Body of pancreas (tissue), 4 donors: Measurements from ENCODE around the gene KLF16. TPM values are rescaled to one million over a fixed set of nuclear protein-coding genes. Genes with fewer than 3 reads are reported as not detected.

Source experiments
- ATAC-seq: fragments of 150-250 bp; one replicate; pipeline ENCODE4 v1.9.1; 2016
- DNase-seq, 4 donors: peaks; one replicate each; pipeline ENCODE4 v3.0.0-alpha.2; 2019
- H3K27ac ChIP-seq, 4 donors: fragments of 200-600 bp; sonication (generic); 1 replicate in 3 of 4; 2 replicates in 1 of 4; pipeline versions ENCODE4 v1.5.1 to v1.6.1; 2016 to 2019; ENCODE audit warnings: mild to moderate bottlenecking in 1 of 4, mixed read lengths in 1 of 4, moderate library complexity in 1 of 4
- H3K27me3 ChIP-seq, 2 donors: fragments of 200-600 bp; sonication (generic); one replicate each; pipeline ENCODE4 v1.6.0; 2016; ENCODE audit warnings: mild to moderate bottlenecking in 1 of 2
- H3K36me3 ChIP-seq, 2 donors: fragments of 200-600 bp; sonication (generic); replicated peaks in 1 of 2; 2 replicates each; pipeline ENCODE4 v1.5.1; 2016; ENCODE audit warnings: low read depth in 2 of 2; ENCODE audit not compliant: insufficient read depth in 1 of 2
- H3K4me1 ChIP-seq: fragments of 200-600 bp; sonication (generic); one replicate; pipeline ENCODE4 v1.6.0; 2016
- H3K4me3 ChIP-seq, 2 donors: fragments of 200-600 bp; sonication (generic); 1 replicate in 1 of 2; 2 replicates in 1 of 2; pipeline ENCODE4 v1.5.1; 2016 to 2019
- H3K9me3 ChIP-seq, 3 donors: fragments of 200-600 bp; sonication (generic); 1 replicate in 2 of 3; 2 replicates in 1 of 3; pipeline ENCODE4 v1.5.1; 2016
- CTCF ChIP-seq, 7 experiments: fragments of 450-650 bp in 4 of 7; fragments of 200-600 bp in 3 of 7; sonication (generic) in 3 of 7; IDR thresholded peaks; one replicate each; pipeline ENCODE4 v1.5.1; 2016 to 2019; ENCODE audit warnings: antibody characterized with exemption in 7 of 7
- POLR2A ChIP-seq, 3 donors: fragments of 450-650 bp; IDR thresholded peaks; one replicate each; pipeline ENCODE4 v1.6.1; 2016; ENCODE audit warnings: antibody characterized with exemption in 3 of 3, mild to moderate bottlenecking in 2 of 3
- WGBS, 2 donors: methylation state at CpG; one replicate each; pipeline ENCODE4 v1.1.5; 2017; 5-methylcytosine and 5-hydroxymethylcytosine counted together
- intact Hi-C: fragments of 100-400 bp; cut with DNase I; formaldehyde crosslinking; loops from one replicate; pipeline ENCODE4 v1.15.1; 2023
- total RNA-seq, 2 donors: library from RNA; depleted of rRNA; stranded (reverse); fragments of >200 nt; gene quantifications; one replicate each; pipeline ENCODE4 v1.1.0, GENCODE V29; 2016

Gene KLF16
- total RNA-seq, 2 donors from 2014 or later: 2.3 to 3.6 TPM

DNA sequence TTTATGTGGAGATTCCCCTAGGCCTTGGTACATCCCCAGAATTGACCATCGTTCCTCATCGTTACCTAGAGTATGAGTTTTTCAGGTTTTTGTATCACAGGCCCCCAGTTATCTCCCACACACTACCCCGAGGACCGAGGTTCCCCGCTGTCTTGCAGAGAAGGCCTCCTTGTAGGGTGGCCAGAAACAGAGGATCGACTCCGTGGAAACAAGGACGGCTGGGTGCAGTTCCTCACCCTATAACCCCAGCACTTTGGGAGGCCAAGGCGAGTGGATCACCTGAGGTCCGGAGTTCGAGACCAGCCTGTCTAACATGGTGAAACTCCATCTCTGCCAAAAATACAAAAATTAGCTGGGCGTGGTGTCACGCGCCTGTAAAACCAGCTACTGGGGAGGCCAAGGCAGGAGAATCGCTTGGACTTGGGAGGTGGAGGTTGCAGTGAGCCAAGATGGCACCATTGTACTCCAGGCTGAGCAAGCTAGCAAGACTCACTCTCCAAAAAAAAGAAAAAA, 42.5 kb upstream of the KLF16 start:
- Histone ChIP-seq H3K9me3 (no peaks in the 10 kb centered on the region), H3K4me1 (peaks cover 67% of the 10 kb centered on the region), H3K27me3 (no peaks in the 10 kb centered on the region), H3K27ac (peak overlapping the region; percentile 6 to 95 (median 89)), H3K36me3 (no peaks in the 10 kb centered on the region), H3K4me3 (peak overlapping the region in 1 of 2 donors; percentile 39)
- no peak for TF ChIP-seq POLR2A (IDR thresholded peaks at IDR 0.05)
- TF ChIP-seq CTCF (IDR thresholded peaks at IDR 0.05): no peak
- WGBS, 2 donors: 69 to 72% methylated on average over 15 of the region's 15 CpGs
- intact Hi-C loops: no loop called here
- DNase-seq: no peak
- ATAC-seq: no peak

DNA sequence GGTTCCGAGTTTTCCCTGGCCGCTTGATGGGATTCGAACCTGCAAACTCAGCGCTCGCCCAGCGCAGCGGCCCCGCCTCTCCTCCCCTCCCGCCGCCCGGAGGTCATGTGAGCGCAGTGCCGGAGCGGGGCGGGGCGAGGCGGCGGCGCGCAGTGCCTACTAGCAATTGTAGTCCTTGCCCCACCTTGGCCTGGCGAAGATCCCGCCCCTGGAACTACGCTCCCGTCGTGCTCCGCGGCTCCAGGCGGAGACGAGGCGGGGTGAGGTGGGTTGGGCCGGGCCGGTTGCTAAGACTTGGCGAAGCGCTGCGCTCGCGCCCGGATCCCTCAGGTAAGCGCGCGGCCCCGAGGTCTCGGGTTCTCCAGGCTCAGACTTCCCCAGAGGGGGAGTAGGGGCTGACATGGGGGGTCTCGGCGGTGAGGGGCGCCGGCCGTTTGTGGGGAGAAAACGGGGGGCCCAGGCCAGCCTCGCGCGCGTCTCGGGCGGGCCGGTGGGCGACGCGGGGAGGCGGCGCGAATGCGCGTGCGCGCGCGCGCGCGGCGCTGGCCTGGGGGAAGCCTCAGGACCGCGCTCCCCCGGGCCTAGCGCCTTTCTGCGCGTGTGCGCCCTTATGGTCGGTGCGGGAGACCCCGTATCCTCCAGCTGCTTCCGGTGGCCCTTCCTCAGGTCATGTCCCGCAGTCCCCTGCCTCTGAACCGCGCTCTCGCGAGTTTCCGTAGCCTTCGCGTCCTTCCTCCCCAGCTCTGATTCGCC, 41.9 kb upstream of the KLF16 start, which contains the start of the genes ADAT3 and SCAMP4:
TSS of gene ADAT3 (plus strand) at position 290 of the 753 bp plus-strand sequence. CDS start 6,649 bp downstream, outside the sequence.
TSS of gene SCAMP4 (plus strand) at position 290 of the 753 bp plus-strand sequence. CDS start 9,621 bp downstream, outside the sequence.
- peak within 1 kb of the TSS in 1 of 2 donors; percentile 39 for H3K4me3 ChIP-seq
- ATAC-seq (peak; percentile 94), DNase-seq (peak; percentile 99 to 100 (median 100))
- peak within 1 kb of the TSS; percentile 81 to 95 (median 89) for H3K27ac ChIP-seq
- intact Hi-C loops: no loop called here
- 0% methylated on average over 16 to 88 of the region's 92 CpGs for WGBS, 2 donors
- no peaks in the 10 kb centered on the region for H3K27me3 ChIP-seq
- TF ChIP-seq CTCF (IDR thresholded peaks at IDR 0.05) (peak in 1 of 7 experiments; percentile 2), POLR2A (IDR thresholded peaks at IDR 0.05) (peak; percentile 67 to 86 (median 82))
- no peaks in the 10 kb centered on the region for H3K36me3 ChIP-seq
- H3K9me3 ChIP-seq: no peaks in the 10 kb centered on the region
- H3K4me1 ChIP-seq: peaks cover 67% of the 10 kb centered on the region

DNA sequence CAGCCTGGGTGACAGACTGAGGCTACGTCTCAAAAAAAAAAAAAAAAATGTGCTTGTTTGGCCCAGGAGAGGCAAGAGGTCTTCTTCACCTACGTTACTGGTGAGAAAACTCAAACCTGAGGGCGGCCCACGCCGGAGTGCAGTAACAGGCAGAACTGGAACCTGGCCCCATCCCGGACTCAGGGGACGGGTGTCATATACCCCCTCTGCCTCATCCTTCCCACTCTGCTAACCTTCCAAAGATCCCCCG, 41.4 kb upstream of the KLF16 start:
- Histone ChIP-seq H3K27me3 (no peaks in the 10 kb centered on the region), H3K4me1 (peaks cover 63% of the 10 kb centered on the region), H3K27ac (peak overlapping the region; percentile 81 to 95 (median 89)), H3K9me3 (no peaks in the 10 kb centered on the region), H3K36me3 (no peaks in the 10 kb centered on the region), H3K4me3 (no peak overlapping the region)
- DNase-seq (no peak), ATAC-seq (no peak)
- no peak for TF ChIP-seq POLR2A (IDR thresholded peaks at IDR 0.05)
- no peak for TF ChIP-seq CTCF (IDR thresholded peaks at IDR 0.05)
- intact Hi-C loops: no loop called here
- 31 to 35% methylated on average over 5 to 8 of the region's 8 CpGs for WGBS, 2 donors

DNA sequence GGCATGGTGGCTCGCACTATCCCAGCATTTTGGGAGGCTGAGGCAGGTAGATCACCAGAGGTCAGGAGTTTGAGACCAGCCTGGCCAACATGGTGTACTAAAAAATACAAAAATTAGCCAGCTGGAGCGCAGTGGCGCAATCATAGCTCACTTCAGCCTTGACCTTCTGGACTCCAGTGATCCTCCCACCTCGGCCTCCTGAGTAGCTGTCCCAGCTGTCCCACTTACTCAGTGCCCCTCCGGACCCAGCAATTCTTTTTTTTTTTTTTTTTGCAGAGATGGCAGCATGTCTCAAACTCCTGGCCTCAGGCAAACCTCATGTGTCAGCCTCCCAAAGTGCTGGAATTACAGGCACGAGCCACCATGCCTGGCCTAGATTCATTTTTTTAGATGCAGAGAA, 39.5 kb upstream of the KLF16 start:
- H3K27me3 ChIP-seq: no peaks in the 10 kb centered on the region
- intact Hi-C loops: no loop called here
- WGBS, 2 donors: 69 to 71% methylated on average over 6 of the region's 6 CpGs
- DNase-seq: no peak
- no peaks in the 10 kb centered on the region for H3K9me3 ChIP-seq
- H3K4me1 ChIP-seq: peaks cover 46% of the 10 kb centered on the region
- TF ChIP-seq POLR2A (IDR thresholded peaks at IDR 0.05) (no peak), CTCF (IDR thresholded peaks at IDR 0.05) (no peak)
- no peak overlapping the region for H3K4me3 ChIP-seq
- peak overlapping the region in 2 of 4 donors; percentile 44 to 91 for H3K27ac ChIP-seq
- ATAC-seq: no peak
- H3K36me3 ChIP-seq: no peaks in the 10 kb centered on the region
